HL-60 (cell line): Measurements from ENCODE around the gene MYO9B.

Experiments used
- CTCF ChIP-seq: IDR thresholded peaks from one replicate; pipeline ENCODE4 v1.5.1; 2011; ENCODE audit warnings: low read length, control low read depth, inconsistent platforms; ENCODE audit not compliant: insufficient read depth
- POLR2AphosphoS5 ChIP-seq: IDR thresholded peaks from 2 replicates; pipeline ENCODE4 v1.6.1; 2012; ENCODE audit warnings: low read depth

GRCh38 chr19:17127671-17128070 lies 52.1 kb downstream of the MYO9B start:
- no peak for TF ChIP-seq POLR2AphosphoS5
- no peak for TF ChIP-seq CTCF
